Ureter (tissue), 1 donor: ENCODE results near the gene LSAMP. TPM values are rescaled to one million over a fixed set of nuclear protein-coding genes. Genes with fewer than 3 reads are reported as not detected.
"Not testable (repeated sequence)": the region's sequence is repeated elsewhere in the genome, so short reads cannot be mapped to it uniquely, and the experiment has no call there.

Source experiments
- DNase-seq: peaks from one replicate; pipeline ENCODE4 v3.0.0-alpha.2; 2020; ENCODE audit warnings: low spot score
- total RNA-seq: library from RNA; stranded (reverse); gene quantifications from one replicate; pipeline ENCODE4 v1.2.4, GENCODE V29; 2023
- donor health status: DM: yes; HTN: yes; CAD: no.

The LSAMP gene
- total RNA-seq, 1 donor from 2014 or later = 7.3 TPM

- no peak for DNase-seq
Observed at GRCh38 chr3:116240261-116240660, 205.0 kb downstream of the LSAMP start.

GRCh38 chr3:116238846-116239565, 206.3 kb downstream of the LSAMP start:
- no peak for DNase-seq

GRCh38 chr3:116233711-116234357, 211.5 kb downstream of the LSAMP start:
- DNase-seq = no peak

GRCh38 chr3:116230431-116231020, 214.8 kb downstream of the LSAMP start:
- DNase-seq = no peak

GRCh38 chr3:116226266-116226665, 219.0 kb downstream of the LSAMP start:
- DNase-seq = no peak

- DNase-seq = no peak
Observed at GRCh38 chr3:116216761-116217160, 228.5 kb downstream of the LSAMP start.

- no peak for DNase-seq
Observed at GRCh38 chr3:116211901-116212300, 233.4 kb downstream of the LSAMP start.

GRCh38 chr3:116208830-116209229, 236.5 kb downstream of the LSAMP start:
- not testable (repeated sequence) for DNase-seq

GRCh38 chr3:116200956-116201690, 244.2 kb downstream of the LSAMP start:
- no peak for DNase-seq

GRCh38 chr3:116199063-116199462, 246.2 kb downstream of the LSAMP start:
- no peak for DNase-seq

GRCh38 chr3:116198087-116198486, 247.2 kb downstream of the LSAMP start:
- DNase-seq = no peak

- DNase-seq = no peak
Observed at GRCh38 chr3:116192464-116192863, 252.8 kb downstream of the LSAMP start.

- no peak for DNase-seq
Observed at GRCh38 chr3:116191409-116191808, 253.9 kb downstream of the LSAMP start.

- DNase-seq = no peak
Observed at GRCh38 chr3:116190095-116190494, 255.2 kb downstream of the LSAMP start.

- no peak for DNase-seq
Observed at GRCh38 chr3:116188231-116188785, 257.0 kb downstream of the LSAMP start.

- no peak for DNase-seq
Observed at GRCh38 chr3:116186049-116186448, 259.2 kb downstream of the LSAMP start.

- DNase-seq = no peak
Observed at GRCh38 chr3:116181159-116181558, 264.1 kb downstream of the LSAMP start.

GRCh38 chr3:116179091-116179490, 266.2 kb downstream of the LSAMP start:
- DNase-seq = no peak

- no peak for DNase-seq
Observed at GRCh38 chr3:116176974-116177555, 268.2 kb downstream of the LSAMP start.

- no peak for DNase-seq
Observed at GRCh38 chr3:116166121-116166520, 279.2 kb downstream of the LSAMP start.

GRCh38 chr3:116165641-116166040, 279.6 kb downstream of the LSAMP start:
- DNase-seq = no peak

- DNase-seq = no peak
Observed at GRCh38 chr3:116165135-116165534, 280.2 kb downstream of the LSAMP start.
